Heart left ventricle (tissue), 13 donors: ENCODE measurements around the gene HOXD8.

Source experiments
- CTCF ChIP-seq, 12 donors: fragments of 200-600 bp; sonication (generic) in 4 of 12; IDR thresholded peaks; one replicate each; pipeline versions ENCODE4 v1.5.0 to v1.8.0; 2018 to 2022; ENCODE audit warnings: antibody characterized with exemption in 12 of 12, mild to moderate bottlenecking in 5 of 12
- POLR2A ChIP-seq, 2 donors: fragments of 450-650 bp; IDR thresholded peaks; one replicate each; pipeline ENCODE4 v1.6.1; 2017; ENCODE audit warnings: antibody characterized with exemption in 2 of 2, mild to moderate bottlenecking in 2 of 2, moderate library complexity in 2 of 2
- donor health status: ischemic (EF 13 %, LVEDD 7.1; RV severe dilation, severe dysfunction).
- donor health status: DM: no; HTN: yes; CAD: no.
- donor health status: DM: no; HTN: no; CAD: no.
- donor health status: ischemic (EF 25% LVEDD 6.9; RV normal size, moderate dysfunction).
- donor health status: ischemic (EF 25% LVEDD 5.7; RV mildly dilated, moderate dysfunction).
- donor health status: ischemic (EF 35%, LVEDD 5.7; RV mildly dilated, moderate dysfunction).
- donor health status: nonischemic (EF 11% LVEDD 7.7; RV severe dilation, severe dysfunction).
- donor health status: DM: yes; HTN: yes; CAD: no.
- donor health status: PGD.
- donor health status: ischemic (EF 29% LVEDD 5.4; RV normal size, mild dysfunction).
- donor health status: nonischemic (EF 23%, LVEDD 6.1; RV moderate dilation, normal function).

- no peak for TF ChIP-seq CTCF (IDR thresholded peaks at IDR 0.05)
- TF ChIP-seq POLR2A (IDR thresholded peaks at IDR 0.05), result no peak
These were observed 27.4 kb downstream of the HOXD8 start, which contains the start of gene HOXD3 for GRCh38 chr2:176156807-176157498.
